ENCODE results near the gene PSME1. TPM values are rescaled to one million over a fixed set of nuclear protein-coding genes. Genes with fewer than 3 reads are reported as not detected.

PSME1 gene
- polyA plus RNA-seq, 2 of the 4 experiments (the other 2 are of a cell fraction): 83.6 to 124 TPM

GRCh38 chr14:24129410-24129998 is 6.5 kb upstream of the PSME1 start:
- Histone ChIP-seq H3K4me2 (no peak overlapping the region), H3K9me3 (no peaks in the 10 kb centered on the region), H3K4me1 (no peaks in the 10 kb centered on the region), H3K27ac (no peak overlapping the region), H3K4me3 (no peak overlapping the region)
- ATAC-seq: no peak
- TF ChIP-seq ESRRA (IDR thresholded peaks at IDR 0.05; ENCODE audit: borderline replicate concordance, low read length) (no peak), ZSCAN20 (CRISPR knock-in tag; IDR thresholded peaks at IDR 0.05) (no peak)
- ChIA-PET CTCF (interaction anchor here (0.7 to 1.6 kb wide), 5 partner anchors 11 to 39 kb away, joined by 3 read pairs; partner anchors contain the start of genes EMC9 and IRF9), POLR2A (no interaction called here)
- DNase-seq (ENCODE audit: low read depth in 1 of 2, low spot score in 1 of 2): no peak
- no peak for FAIRE-seq
- WGBS (ENCODE audit: missing lambda C conversion rate): 84% methylated on average over 8 of the region's 8 CpGs

DNA sequence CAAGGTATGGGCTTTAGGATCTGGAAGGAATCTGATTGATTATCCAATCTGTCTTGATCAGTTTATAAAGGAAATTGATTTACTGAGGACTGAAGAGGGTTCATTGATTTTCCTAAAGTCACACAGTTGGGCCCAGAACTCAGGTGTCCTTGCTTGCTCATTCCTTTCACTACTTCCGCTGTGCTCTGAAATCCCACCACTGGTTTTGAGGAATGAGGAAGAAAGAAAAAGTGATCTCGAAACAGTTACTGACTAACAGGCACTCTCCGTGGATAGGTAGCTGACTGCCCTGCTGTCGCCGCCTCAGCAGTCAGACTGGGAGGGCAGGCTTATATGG is 5.6 kb upstream of the PSME1 start, which contains the start of gene FITM1:
FITM1 (plus strand) TSS at position 280 of the 337 bp plus-strand sequence. CDS start 905 bp downstream, outside the sequence.
- ChIA-PET CTCF (interaction anchor here (0.6 to 1.3 kb wide), 3 partner anchors 11 to 202 kb away, joined by 3 to 4 read pairs (median 3); partner anchors contain the start of genes EMC9 and IRF9), POLR2A (no interaction called here)
- FAIRE-seq (no peak), DNase-seq (ENCODE audit: low read depth in 1 of 2, low spot score in 1 of 2) (no peak), ATAC-seq (no peak)
- TF ChIP-seq CHD2 (IDR thresholded peaks at IDR 0.05; ENCODE audit: low read length, partially characterized antibody): no peak
- no peak for TF ChIP-seq CTCF (IDR thresholded peaks at IDR 0.05)
- no peak for TF ChIP-seq CHD4 (IDR thresholded peaks at IDR 0.05; ENCODE audit: borderline replicate concordance)
- TF ChIP-seq RCOR1 (IDR thresholded peaks at IDR 0.05; ENCODE audit: low read depth, low read length): no peak
- no peak for TF ChIP-seq SREBF2 (IDR thresholded peaks at IDR 0.05)
- TF ChIP-seq MAFK (IDR thresholded peaks at IDR 0.05; ENCODE audit: partially characterized antibody): no peak
- TF ChIP-seq TP53 (CRISPR knock-in tag; IDR thresholded peaks at IDR 0.05): no peak
- TF ChIP-seq, protein P1, sequence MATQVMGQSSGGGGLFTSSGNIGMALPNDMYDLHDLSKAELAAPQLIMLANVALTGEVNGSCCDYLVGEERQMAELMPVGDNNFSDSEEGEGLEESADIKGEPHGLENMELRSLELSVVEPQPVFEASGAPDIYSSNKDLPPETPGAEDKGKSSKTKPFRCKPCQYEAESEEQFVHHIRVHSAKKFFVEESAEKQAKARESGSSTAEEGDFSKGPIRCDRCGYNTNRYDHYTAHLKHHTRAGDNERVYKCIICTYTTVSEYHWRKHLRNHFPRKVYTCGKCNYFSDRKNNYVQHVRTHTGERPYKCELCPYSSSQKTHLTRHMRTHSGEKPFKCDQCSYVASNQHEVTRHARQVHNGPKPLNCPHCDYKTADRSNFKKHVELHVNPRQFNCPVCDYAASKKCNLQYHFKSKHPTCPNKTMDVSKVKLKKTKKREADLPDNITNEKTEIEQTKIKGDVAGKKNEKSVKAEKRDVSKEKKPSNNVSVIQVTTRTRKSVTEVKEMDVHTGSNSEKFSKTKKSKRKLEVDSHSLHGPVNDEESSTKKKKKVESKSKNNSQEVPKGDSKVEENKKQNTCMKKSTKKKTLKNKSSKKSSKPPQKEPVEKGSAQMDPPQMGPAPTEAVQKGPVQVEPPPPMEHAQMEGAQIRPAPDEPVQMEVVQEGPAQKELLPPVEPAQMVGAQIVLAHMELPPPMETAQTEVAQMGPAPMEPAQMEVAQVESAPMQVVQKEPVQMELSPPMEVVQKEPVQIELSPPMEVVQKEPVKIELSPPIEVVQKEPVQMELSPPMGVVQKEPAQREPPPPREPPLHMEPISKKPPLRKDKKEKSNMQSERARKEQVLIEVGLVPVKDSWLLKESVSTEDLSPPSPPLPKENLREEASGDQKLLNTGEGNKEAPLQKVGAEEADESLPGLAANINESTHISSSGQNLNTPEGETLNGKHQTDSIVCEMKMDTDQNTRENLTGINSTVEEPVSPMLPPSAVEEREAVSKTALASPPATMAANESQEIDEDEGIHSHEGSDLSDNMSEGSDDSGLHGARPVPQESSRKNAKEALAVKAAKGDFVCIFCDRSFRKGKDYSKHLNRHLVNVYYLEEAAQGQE (IDR thresholded peaks at IDR 0.05): no peak
- TF ChIP-seq NFE2L2 (conservative IDR thresholded peaks at IDR 0.05; ENCODE audit: low read length): no peak
- TF ChIP-seq CEBPB (IDR thresholded peaks at IDR 0.05): no peak
- TF ChIP-seq NR3C1 (IDR thresholded peaks at IDR 0.05): no peak
- no peak for TF ChIP-seq RAD21 (conservative IDR thresholded peaks at IDR 0.05 in 1 of 2, IDR thresholded peaks at IDR 0.05 in 1 of 2)
- TF ChIP-seq BCL3 (IDR thresholded peaks at IDR 0.05): no peak
- no peak for TF ChIP-seq HMGXB4 (CRISPR knock-in tag; IDR thresholded peaks at IDR 0.05; ENCODE audit: borderline replicate concordance)
- Histone ChIP-seq H3K4me2 (no peak within 1 kb of the TSS), H3K4me3 (no peak within 1 kb of the TSS), H3K4me1 (peaks cover 4% of the 10 kb centered on the region; the same call in 1 of the 3 replicates), H3K9me3 (no peaks in the 10 kb centered on the region), H3K27ac (no peak within 1 kb of the TSS)
- WGBS (ENCODE audit: missing lambda C conversion rate): 89% methylated on average over 5 of the region's 5 CpGs

Measured in A549 (cell line).